Subcutaneous abdominal adipose tissue (tissue), 5 donors: ENCODE measurements around the gene PDLIM1.

Experiments
- H3K27ac ChIP-seq: one replicate; pipeline ENCODE4 v1.7.0; 2013; ENCODE audit warnings: low read depth, mild to moderate bottlenecking, inconsistent platforms, low read length, moderate library complexity
- H3K27me3 ChIP-seq, 5 donors: one replicate each; pipeline ENCODE4 v1.7.0; 2013; ENCODE audit warnings: low read length in 5 of 5, inconsistent platforms in 1 of 5; ENCODE audit not compliant: control insufficient read depth in 5 of 5, insufficient read depth in 4 of 5
- H3K36me3 ChIP-seq, 5 donors: one replicate each; pipeline ENCODE4 v1.7.0; 2013; ENCODE audit warnings: low read length in 5 of 5; ENCODE audit not compliant: control insufficient read depth in 5 of 5, insufficient read depth in 5 of 5
- H3K4me1 ChIP-seq, 5 donors: one replicate each; pipeline ENCODE4 v1.7.0; 2013; ENCODE audit warnings: low read length in 5 of 5, mild to moderate bottlenecking in 3 of 5, moderate library complexity in 1 of 5; ENCODE audit not compliant: control insufficient read depth in 5 of 5, insufficient read depth in 5 of 5
- H3K4me3 ChIP-seq, 5 donors: one replicate each; pipeline ENCODE4 v1.7.0; 2013; ENCODE audit warnings: low read length in 5 of 5, low read depth in 1 of 5
- H3K9ac ChIP-seq, 5 donors: one replicate each; pipeline ENCODE4 v1.7.0; 2013; ENCODE audit warnings: low read length in 5 of 5, mild to moderate bottlenecking in 4 of 5, moderate library complexity in 3 of 5
- H3K9me3 ChIP-seq, 5 donors: one replicate each; pipeline ENCODE4 v1.7.0; 2013; ENCODE audit warnings: low read length in 5 of 5; ENCODE audit not compliant: control insufficient read depth in 5 of 5
- donor health status: healthy.
- donor health status: healthy.
- donor health status: healthy.
- donor health status: healthy.
- donor health status: healthy.

Gene PDLIM1

GRCh38 chr10:95305606-95306317, 15.0 kb upstream of the PDLIM1 start:
- no peak overlapping the region for H3K27ac ChIP-seq
- no peaks in the 10 kb centered on the region for H3K9me3 ChIP-seq
- H3K36me3 ChIP-seq, result no peaks in the 10 kb centered on the region
- H3K4me1 ChIP-seq, result peaks cover 0 to 5% (median 0%) of the 10 kb centered on the region in 5 donors
- H3K27me3 ChIP-seq, result no peaks in the 10 kb centered on the region
- no peak overlapping the region for H3K9ac ChIP-seq
- no peak overlapping the region for H3K4me3 ChIP-seq

GRCh38 chr10:95304976-95305375, 14.2 kb upstream of the PDLIM1 start:
- H3K9ac ChIP-seq, result no peak overlapping the region
- H3K27ac ChIP-seq, result no peak overlapping the region
- H3K4me1 ChIP-seq, result peaks cover 0 to 5% (median 0%) of the 10 kb centered on the region in 5 donors
- no peaks in the 10 kb centered on the region for H3K27me3 ChIP-seq
- no peaks in the 10 kb centered on the region for H3K9me3 ChIP-seq
- no peak overlapping the region for H3K4me3 ChIP-seq
- no peaks in the 10 kb centered on the region for H3K36me3 ChIP-seq

- Histone ChIP-seq H3K36me3 (no peaks in the 10 kb centered on the region), H3K27me3 (no peaks in the 10 kb centered on the region), H3K4me3 (no peak overlapping the region), H3K4me1 (peaks cover 0 to 5% (median 0%) of the 10 kb centered on the region in 5 donors), H3K9me3 (no peaks in the 10 kb centered on the region), H3K9ac (no peak overlapping the region), H3K27ac (no peak overlapping the region)
Observed at GRCh38 chr10:95304463-95304862, 13.7 kb upstream of the PDLIM1 start.

- Histone ChIP-seq H3K27me3 (no peaks in the 10 kb centered on the region), H3K4me3 (no peak overlapping the region), H3K36me3 (no peaks in the 10 kb centered on the region), H3K27ac (no peak overlapping the region), H3K9me3 (no peaks in the 10 kb centered on the region), H3K9ac (no peak overlapping the region), H3K4me1 (peaks cover 0 to 5% (median 0%) of the 10 kb centered on the region in 5 donors)
Observed at GRCh38 chr10:95303950-95304349, 13.1 kb upstream of the PDLIM1 start.

GRCh38 chr10:95303535-95303934, 12.7 kb upstream of the PDLIM1 start:
- no peak overlapping the region for H3K9ac ChIP-seq
- no peaks in the 10 kb centered on the region for H3K9me3 ChIP-seq
- H3K27ac ChIP-seq, result no peak overlapping the region
- H3K27me3 ChIP-seq, result no peaks in the 10 kb centered on the region
- no peak overlapping the region for H3K4me3 ChIP-seq
- peaks cover 0 to 4% (median 0%) of the 10 kb centered on the region in 5 donors for H3K4me1 ChIP-seq
- no peaks in the 10 kb centered on the region for H3K36me3 ChIP-seq

GRCh38 chr10:95300022-95300539, 9.3 kb upstream of the PDLIM1 start:
- Histone ChIP-seq H3K27ac (no peak overlapping the region), H3K4me1 (peaks cover 0 to 7% (median 6%) of the 10 kb centered on the region in 5 donors), H3K36me3 (no peaks in the 10 kb centered on the region), H3K4me3 (no peak overlapping the region), H3K27me3 (no peaks in the 10 kb centered on the region), H3K9ac (no peak overlapping the region), H3K9me3 (no peaks in the 10 kb centered on the region)

GRCh38 chr10:95297402-95297801, 6.6 kb upstream of the PDLIM1 start:
- H3K4me1 ChIP-seq, result peaks cover 0 to 16% (median 13%) of the 10 kb centered on the region in 5 donors
- H3K27me3 ChIP-seq, result no peaks in the 10 kb centered on the region
- H3K9me3 ChIP-seq, result no peaks in the 10 kb centered on the region
- H3K36me3 ChIP-seq, result no peaks in the 10 kb centered on the region
- no peak overlapping the region for H3K4me3 ChIP-seq
- H3K27ac ChIP-seq, result no peak overlapping the region
- H3K9ac ChIP-seq, result no peak overlapping the region

- H3K4me1 ChIP-seq, result peaks cover 0 to 16% (median 13%) of the 10 kb centered on the region in 5 donors
- H3K27me3 ChIP-seq, result no peaks in the 10 kb centered on the region
- no peak overlapping the region for H3K4me3 ChIP-seq
- no peak overlapping the region for H3K27ac ChIP-seq
- H3K9ac ChIP-seq, result no peak overlapping the region
- H3K36me3 ChIP-seq, result no peaks in the 10 kb centered on the region
- no peaks in the 10 kb centered on the region for H3K9me3 ChIP-seq
Observed at GRCh38 chr10:95296764-95297163, 6.0 kb upstream of the PDLIM1 start.

- peak overlapping the region in 3 of 5 donors; percentile 45 to 56 (median 51) for H3K9ac ChIP-seq
- H3K36me3 ChIP-seq, result no peaks in the 10 kb centered on the region
- no peak overlapping the region for H3K27ac ChIP-seq
- no peaks in the 10 kb centered on the region for H3K9me3 ChIP-seq
- peak overlapping the region; percentile 23 to 65 (median 60) for H3K4me3 ChIP-seq
- no peaks in the 10 kb centered on the region for H3K27me3 ChIP-seq
- H3K4me1 ChIP-seq, result peaks cover 0 to 24% (median 17%) of the 10 kb centered on the region in 5 donors
Observed at GRCh38 chr10:95295031-95295755, 4.4 kb upstream of the PDLIM1 start.

GRCh38 chr10:95293631-95294030, 2.8 kb upstream of the PDLIM1 start:
- Histone ChIP-seq H3K4me1 (peaks cover 0 to 37% (median 32%) of the 10 kb centered on the region in 5 donors), H3K9me3 (no peaks in the 10 kb centered on the region), H3K36me3 (no peaks in the 10 kb centered on the region), H3K4me3 (no peak overlapping the region), H3K27ac (no peak overlapping the region), H3K9ac (no peak overlapping the region), H3K27me3 (no peaks in the 10 kb centered on the region)
